HG02973 (cell line): ENCODE measurements around the gene SLC22A17.

Experiments used
- ATAC-seq: cut with Tn5 transposase; IDR thresholded peaks from one replicate; pipeline ENCODE4 v1.9.1; 2021; ENCODE audit warnings: moderate library complexity; ENCODE audit not compliant: unreplicated experiment

SLC22A17 gene

DNA sequence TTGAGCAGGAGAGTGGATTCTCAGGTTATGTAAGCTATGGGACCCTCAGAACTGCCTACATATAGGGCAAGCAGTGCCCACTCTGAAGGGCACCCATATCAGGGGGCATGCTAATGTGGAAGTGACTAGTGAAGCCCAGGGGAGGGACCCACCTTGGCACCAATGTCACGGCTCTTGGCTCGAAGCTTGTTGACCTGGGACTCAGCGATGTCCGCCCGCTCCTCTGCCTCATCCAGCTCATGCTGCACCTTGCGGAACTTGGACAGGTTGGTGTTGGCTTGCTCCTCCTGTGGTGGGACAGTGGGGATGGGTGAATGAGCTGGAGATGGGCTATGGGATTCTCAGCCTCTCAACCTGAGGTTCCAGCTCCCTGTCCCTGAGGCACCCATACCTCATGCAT, 29.6 kb upstream of the SLC22A17 start:
- no peak for ATAC-seq

DNA sequence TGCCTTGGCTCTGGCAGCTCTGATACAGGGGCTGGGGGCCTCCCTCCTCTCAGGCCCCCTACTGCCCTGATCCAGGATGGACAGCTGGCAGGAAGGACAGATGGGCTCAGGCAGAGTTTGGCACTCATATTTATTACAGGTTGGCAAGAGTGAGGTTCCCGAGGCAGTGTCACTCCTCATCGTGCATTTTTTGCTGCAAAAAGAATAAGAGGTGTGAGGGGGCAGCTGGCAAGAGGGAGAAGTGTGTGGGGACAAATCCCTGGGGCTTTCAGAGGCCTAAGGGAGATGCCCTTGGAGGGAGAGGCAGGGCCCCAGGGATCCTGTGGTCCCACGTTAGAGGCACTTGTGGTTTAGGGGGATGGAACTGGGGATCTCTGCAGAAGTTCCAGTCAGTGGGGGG, 29.2 kb upstream of the SLC22A17 start:
- no peak for ATAC-seq

DNA sequence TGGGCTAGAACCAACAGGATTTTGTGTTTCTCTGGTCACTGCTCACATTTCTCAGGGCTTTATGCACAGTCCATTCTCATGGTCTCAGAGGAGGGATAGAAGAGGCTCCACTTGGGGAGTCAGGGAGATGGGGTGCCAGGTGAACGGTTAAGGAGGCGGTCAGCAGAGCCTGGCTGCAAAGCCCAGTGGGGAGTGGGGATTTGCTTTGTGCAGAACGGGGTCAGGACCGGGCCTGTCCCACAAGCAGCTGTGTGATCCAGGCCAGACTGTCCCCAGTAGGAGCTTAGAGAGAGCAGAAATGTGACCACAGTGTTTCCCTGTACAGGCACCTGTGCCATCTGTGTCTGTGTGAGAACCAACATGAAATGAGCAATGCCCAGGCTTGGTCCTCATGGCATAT, 28.3 kb upstream of the SLC22A17 start:
- no peak for ATAC-seq

GRCh38 chr14:23380197-23380914, 27.7 kb upstream of the SLC22A17 start:
- ATAC-seq = no peak

DNA sequence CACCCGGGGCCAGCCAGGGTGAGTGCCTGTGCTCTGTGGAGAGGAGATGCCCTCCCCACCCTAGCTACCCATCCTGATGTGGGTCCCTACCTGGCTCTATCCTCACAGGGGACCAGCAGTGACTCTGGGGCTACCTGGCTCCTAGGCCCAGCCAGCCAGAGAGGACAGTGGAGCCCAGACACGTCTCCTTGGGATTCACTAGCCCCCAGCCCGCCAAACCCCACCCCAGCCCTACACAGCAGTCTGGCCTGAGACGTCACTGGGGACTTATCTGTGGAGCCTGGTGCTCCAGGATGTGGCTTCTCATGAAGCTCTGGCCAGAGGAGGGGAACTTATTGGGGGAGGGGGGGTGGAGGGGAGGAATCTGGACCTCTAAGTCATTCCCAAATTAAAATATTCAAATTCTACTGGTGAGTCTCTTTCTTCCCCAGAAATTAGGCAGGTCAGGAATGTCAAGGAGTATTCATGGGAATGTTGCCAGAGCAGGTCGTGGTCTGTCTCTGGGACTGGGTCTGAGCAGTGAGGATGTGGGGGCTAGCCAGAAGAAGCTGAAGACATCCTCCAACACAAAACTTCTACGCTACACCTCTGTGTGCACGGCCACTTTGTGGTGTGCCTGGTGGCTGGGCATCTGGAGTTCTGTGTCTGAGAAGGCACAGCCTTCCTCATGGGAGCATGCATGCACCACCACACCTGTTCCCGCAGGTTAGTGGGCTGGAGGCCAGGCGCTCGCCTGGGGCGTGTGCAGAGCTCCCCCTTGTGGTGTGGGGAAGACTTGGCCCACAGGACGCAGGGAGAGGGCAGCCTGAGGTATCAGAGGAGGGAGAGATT, 26.9 kb upstream of the SLC22A17 start:
- ATAC-seq = no peak

DNA sequence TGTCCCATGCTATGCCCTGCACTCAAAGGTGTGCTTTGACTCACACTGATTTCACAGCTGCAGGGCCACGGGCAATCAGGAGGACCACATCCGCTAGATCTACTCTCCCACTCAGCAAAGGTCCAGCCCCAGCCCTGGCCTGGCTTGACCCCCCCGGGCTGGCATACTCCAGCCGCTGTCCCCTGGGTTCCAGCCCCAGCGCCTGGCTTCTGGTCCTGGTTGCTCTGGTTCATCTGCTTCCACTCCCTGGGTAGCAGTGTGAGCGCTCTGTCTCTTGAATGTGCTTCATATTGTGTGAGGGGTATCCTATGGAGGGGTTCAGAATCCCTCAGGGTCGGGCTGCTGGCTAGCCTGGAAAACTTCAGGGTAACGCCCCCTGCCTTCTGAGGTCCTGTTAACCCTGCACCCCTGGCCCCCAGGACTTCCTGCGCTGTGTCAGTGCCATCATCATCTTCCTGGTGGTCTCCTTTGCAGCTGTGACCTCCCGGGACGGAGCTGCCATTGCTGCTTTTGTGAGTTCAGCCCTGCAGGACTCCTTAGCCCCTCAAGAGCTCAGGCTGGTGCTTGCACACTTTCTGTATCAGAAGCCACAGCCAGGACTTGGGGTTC, 26.0 kb upstream of the SLC22A17 start:
- ATAC-seq = no peak

DNA sequence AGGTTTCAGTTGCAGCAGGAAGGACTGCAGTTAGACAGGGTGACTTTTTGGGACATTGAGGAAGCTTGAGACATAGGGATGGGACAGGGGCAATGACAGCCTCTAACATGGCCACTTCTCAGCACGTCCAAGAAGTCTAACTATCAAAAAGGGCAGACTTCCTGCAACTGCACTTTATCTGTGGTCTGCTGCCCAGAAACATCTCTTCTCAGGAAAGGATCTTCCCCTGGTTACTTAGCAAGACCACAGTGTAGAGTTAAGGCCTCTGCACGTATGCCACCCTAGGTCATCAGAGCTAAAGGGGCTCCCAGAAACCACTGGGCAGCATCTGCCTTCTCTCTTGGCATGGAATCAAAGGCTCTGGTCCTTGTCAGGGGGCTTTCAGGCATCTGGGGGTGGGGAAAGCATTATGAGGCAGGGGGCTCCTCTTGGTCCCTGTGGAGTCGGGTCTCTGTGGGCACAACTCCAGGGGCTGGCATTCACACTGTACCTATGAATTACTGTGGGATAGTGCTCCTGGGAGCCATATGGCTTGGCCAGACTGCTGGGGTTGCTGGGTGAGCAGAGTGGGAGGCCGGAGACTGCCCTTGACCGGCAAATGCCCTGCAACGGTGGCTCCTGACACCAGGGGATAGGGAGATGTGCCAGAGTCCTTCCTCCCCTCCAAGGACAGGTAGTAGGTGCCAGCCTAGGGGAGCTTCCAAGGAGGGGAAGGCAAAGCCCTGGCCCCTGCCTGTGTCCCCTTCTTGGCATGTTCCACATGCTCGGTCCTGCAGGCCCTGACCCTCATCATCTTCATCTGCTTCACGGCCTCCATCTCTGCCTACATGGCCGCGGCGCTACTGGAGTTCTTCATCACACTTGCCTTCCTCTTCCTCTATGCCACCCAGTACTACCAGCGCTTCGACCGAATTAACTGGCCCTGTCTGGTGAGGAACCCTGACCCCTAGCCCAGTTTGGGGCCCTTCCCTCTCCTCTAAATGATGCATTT, 25.2 kb upstream of the SLC22A17 start:
- no peak for ATAC-seq

DNA sequence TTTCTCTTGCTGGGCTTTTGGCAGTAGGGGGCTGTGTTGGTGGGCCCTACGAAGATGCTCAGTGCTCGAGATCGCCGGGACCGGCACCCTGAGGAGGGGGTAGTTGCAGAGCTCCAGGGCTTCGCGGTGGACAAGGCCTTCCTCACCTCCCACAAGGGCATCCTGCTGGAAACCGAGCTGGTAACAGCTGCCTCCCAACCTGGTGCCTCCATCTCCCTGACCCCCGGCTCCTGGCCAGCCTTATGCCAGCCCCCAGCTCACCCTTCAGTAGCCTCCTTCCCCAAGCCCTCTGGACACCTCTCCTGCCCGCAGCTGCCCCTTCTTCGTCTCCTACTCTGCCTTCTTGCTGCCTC, 24.5 kb upstream of the SLC22A17 start:
- no peak for ATAC-seq

- no peak for ATAC-seq
Observed at GRCh38 chr14:23376482-23377197, 24.0 kb upstream of the SLC22A17 start, which contains the start of gene CMTM5. Gene CMTM5, plus strand, starts transcription at chr14:23377046. Its CDS starts 206 bp downstream, at chr14:23377252.

DNA sequence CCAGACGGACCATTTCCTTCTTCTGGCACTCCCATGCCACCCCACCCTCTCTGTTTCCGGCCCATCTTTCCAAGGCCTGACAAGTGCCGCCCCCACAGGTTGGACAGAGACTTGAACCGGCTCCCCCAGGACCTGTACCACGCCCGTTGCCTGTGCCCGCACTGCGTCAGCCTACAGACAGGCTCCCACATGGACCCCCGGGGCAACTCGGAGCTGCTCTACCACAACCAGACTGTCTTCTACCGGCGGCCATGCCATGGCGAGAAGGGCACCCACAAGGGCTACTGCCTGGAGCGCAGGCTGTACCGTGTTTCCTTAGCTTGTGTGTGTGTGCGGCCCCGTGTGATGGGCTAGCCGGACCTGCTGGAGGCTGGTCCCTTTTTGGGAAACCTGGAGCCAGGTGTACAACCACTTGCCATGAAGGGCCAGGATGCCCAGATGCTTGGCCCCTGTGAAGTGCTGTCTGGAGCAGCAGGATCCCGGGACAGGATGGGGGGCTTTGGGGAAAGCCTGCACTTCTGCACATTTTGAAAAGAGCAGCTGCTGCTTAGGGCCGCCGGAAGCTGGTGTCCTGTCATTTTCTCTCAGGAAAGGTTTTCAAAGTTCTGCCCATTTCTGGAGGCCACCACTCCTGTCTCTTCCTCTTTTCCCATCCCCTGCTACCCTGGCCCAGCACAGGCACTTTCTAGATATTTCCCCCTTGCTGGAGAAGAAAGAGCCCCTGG, 23.0 kb upstream of the SLC22A17 start:
- ATAC-seq = no peak

DNA sequence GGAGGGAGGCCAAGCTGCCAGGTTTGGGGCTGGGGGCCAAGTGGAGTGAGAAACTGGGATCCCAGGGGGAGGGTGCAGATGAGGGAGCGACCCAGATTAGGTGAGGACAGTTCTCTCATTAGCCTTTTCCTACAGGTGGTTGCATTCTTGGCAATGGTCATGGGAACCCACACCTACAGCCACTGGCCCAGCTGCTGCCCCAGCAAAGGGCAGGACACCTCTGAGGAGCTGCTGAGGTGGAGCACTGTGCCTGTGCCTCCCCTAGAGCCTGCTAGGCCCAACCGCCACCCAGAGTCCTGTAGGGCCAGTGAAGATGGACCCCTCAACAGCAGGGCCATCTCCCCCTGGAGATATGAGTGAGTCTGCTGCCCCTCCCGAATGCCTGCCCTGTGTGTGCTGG, 20.4 kb upstream of the SLC22A17 start:
- ATAC-seq = no peak

DNA sequence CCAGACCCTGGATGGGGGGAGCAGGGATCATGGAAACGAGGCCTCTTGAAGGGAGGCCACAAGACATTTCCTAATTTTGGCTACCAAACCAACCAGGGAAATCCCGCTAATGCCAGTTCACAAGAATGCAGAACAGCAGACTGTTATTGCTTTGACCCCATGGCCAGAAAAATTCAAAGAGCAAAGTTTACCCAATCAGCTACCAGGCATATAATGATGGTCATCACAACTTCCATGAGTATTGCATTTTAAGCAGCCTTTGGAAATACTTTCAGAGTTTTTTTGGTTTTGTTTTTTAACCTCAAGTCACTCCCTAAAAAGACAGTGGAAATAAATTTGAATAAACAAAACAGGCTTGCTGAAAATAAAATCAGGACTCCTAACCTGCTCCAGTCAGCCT, 19.8 kb upstream of the SLC22A17 start, which contains the start of gene IL25:
Gene IL25 (plus strand): TSS at position 301 of the 400 bp plus-strand sequence.
- ATAC-seq = no peak

DNA sequence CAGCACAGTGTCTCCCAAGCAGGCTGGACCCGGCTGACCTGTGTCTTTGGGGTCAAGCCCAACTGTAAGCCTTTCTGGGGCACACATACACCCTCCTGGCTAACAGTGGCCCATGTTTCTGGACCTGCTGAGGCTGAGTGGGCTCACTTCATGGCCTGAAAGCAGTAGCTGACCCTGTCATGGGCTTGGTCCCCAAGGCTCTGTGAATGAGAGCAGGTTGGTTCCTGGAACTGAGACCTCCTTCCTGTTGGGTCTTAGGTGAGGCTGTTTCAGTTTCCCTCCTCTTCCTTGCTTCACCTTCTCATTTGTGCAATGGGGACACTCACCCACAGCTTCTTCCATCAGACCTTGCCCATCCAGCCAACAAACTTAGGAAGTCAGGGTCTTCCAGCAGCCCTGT, 19.2 kb upstream of the SLC22A17 start:
- ATAC-seq = no peak

GRCh38 chr14:23370221-23370620, 17.5 kb upstream of the SLC22A17 start:
- ATAC-seq = no peak

DNA sequence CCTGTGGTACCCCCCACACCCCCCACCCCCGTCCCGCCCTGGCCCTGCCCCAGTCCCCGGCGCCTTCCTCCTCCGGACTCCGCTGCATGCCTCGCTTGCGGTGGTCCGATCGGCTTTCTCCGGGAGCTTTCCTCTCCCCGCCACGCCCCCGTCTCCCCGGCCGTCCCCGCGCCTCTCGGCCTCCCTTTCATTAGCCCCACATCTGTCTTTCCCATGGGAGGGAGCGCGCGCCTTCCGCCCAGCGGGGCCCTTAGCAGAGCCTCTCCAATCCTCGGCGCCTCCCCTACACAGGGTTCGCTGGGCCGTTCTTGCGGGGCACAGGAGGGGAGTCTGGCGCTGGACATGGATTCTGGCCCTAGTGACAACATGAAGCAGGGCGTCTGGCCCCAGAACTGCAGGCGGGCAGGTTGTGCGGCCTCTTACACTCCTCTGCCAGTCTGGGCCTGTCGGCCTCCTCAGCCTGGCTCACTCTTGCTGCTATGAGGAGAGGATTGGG, 13.8 kb upstream of the SLC22A17 start:
- no peak for ATAC-seq

- ATAC-seq = no peak
Observed at GRCh38 chr14:23365732-23366425, 13.2 kb upstream of the SLC22A17 start.

DNA sequence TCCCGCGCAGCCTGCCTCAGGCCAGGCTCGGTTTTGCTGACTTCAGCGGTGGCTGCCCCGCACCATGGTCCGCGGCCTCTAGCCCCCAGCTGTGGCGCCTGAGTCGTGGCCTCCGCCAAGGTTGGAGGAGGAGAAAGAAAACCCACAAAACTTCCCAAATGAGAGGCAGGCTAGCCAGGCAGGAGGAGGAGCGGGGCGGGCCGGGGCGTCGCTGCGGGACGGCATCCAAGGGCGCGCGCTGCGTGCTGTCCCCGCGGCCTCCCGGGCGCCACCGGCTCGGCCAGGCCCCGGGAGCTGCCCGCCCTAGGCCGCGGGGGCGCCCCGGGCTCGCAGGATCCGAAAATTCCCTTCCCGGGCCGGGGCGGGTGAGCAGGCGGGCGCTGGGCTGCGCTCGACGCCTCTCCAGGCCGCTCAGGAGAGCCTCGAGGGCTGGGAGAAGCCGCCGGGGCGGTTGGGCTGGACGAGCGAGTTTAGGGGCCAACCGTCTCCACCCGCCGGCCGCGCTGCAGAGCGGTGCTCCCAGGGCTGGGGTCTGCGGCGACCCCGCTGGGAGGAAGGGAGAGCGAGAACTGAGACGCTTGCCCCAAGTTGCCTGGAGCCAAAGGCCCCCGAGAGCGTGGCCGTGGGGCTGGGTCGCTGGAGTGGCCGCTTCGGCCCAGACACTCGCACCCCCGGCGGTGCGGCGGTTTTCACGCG, 12.5 kb upstream of the SLC22A17 start, which contains the start of gene EFS:
Gene EFS (minus strand): TSS at position 137 of the 696 bp plus-strand sequence. CDS start 147 bp downstream, outside the sequence.
- no peak for ATAC-seq
